Osteoblast (primary cell): ENCODE results near the gene AKR1E2. TPM values are rescaled to one million over a fixed set of nuclear protein-coding genes. Genes with fewer than 3 reads are reported as not detected.
A peak's percentile ranks its signal among the peaks of the same experiment; 100 is the strongest.

ENCODE experiments used
- DNase-seq: peaks from one replicate; pipeline ENCODE4 v3.0.0; 2011; ENCODE audit warnings: low spot score, mixed read lengths; ENCODE audit not compliant: insufficient read length; ENCODE audit errors: missing footprints
- H2AFZ ChIP-seq: 2 replicates; pipeline ENCODE4 v1.6.0; 2011; ENCODE audit warnings: mild to moderate bottlenecking, low read length
- H3K27ac ChIP-seq: 2 replicates; pipeline ENCODE4 v1.5.1; 2011; ENCODE audit warnings: mild to moderate bottlenecking, low read depth, low read length, moderate library complexity
- H3K27me3 ChIP-seq: 2 replicates; pipeline ENCODE4 v1.6.0; 2012; ENCODE audit warnings: mild to moderate bottlenecking, control low read depth, inconsistent platforms, low read length, moderate library complexity; ENCODE audit not compliant: insufficient read depth
- H3K36me3 ChIP-seq: 2 replicates; pipeline ENCODE4 v1.5.1; 2011; ENCODE audit warnings: mild to moderate bottlenecking, low read length, control low read depth, moderate library complexity; ENCODE audit not compliant: insufficient read depth
- H3K4me1 ChIP-seq: 2 replicates; pipeline ENCODE4 v1.5.1; 2011; ENCODE audit warnings: mild to moderate bottlenecking, low read length, control low read depth, moderate library complexity; ENCODE audit not compliant: insufficient read depth
- H3K4me2 ChIP-seq: 2 replicates; pipeline ENCODE4 v1.6.0; 2011; ENCODE audit warnings: mild to moderate bottlenecking, low read length; ENCODE audit not compliant: insufficient read depth
- H3K4me3 ChIP-seq: fragments of 200-600 bp; sonication (generic); 3 replicates; pipeline ENCODE4 v1.5.1; 2012; ENCODE audit warnings: mild to moderate bottlenecking, low read length, inconsistent platforms; ENCODE audit not compliant: insufficient read depth
- H3K79me2 ChIP-seq: 2 replicates; pipeline ENCODE4 v1.6.0; 2012; ENCODE audit warnings: mild to moderate bottlenecking, low read length, control low read depth, inconsistent platforms; ENCODE audit not compliant: insufficient read depth
- H3K9me3 ChIP-seq: 2 replicates; pipeline ENCODE4 v1.5.1; 2011; ENCODE audit warnings: low read depth, low read length, control low read depth
- H4K20me1 ChIP-seq: 2 replicates; pipeline ENCODE4 v1.6.0; 2012; ENCODE audit warnings: mild to moderate bottlenecking, low read length, control low read depth; ENCODE audit not compliant: insufficient read depth
- CTCF ChIP-seq: IDR thresholded peaks from 2 replicates; pipeline ENCODE4 v1.5.1; 2011; ENCODE audit warnings: mild to moderate bottlenecking, low read depth, low read length, moderate library complexity; ENCODE audit errors: extremely low read depth
- total RNA-seq: library from RNA; depleted of rRNA; stranded (reverse); fragments of >200 nt; gene quantifications from 2 replicates; pipeline ENCODE4 v1.2.3, GENCODE V29; 2012

The AKR1E2 gene
- total RNA-seq: 15.6 and 17.7 TPM in 2 replicates

GRCh38 chr10:4825868-4826791 lies at the start of gene AKR1E2:
AKR1E2 (plus strand) TSS chr10:4826207; CDS start chr10:4826325, 118 bp downstream.
- DNase-seq: peak; percentile 98
- Histone ChIP-seq H3K4me3 (peak within 1 kb of the TSS; percentile 73), H3K36me3 (no peaks in the 10 kb centered on the region), H3K79me2 (no peaks in the 10 kb centered on the region), H3K27ac (peak within 1 kb of the TSS; percentile 61), H3K27me3 (no peaks in the 10 kb centered on the region), H3K4me2 (peak within 1 kb of the TSS; percentile 79), H4K20me1 (no peaks in the 10 kb centered on the region), H3K4me1 (peaks cover 11% of the 10 kb centered on the region), H2AFZ (peak within 1 kb of the TSS; percentile 88), H3K9me3 (no peaks in the 10 kb centered on the region)
- no peak for TF ChIP-seq CTCF

GRCh38 chr10:4776234-4776638 lies 49.8 kb upstream of the AKR1E2 start:
- TF ChIP-seq CTCF: no peak
- no peak overlapping the region for H2AFZ ChIP-seq
- no peaks in the 10 kb centered on the region for H4K20me1 ChIP-seq
- no peaks in the 10 kb centered on the region for H3K9me3 ChIP-seq
- DNase-seq: peak; percentile 17
- H3K36me3 ChIP-seq: no peaks in the 10 kb centered on the region
- peak overlapping the region; percentile 45 for H3K27ac ChIP-seq
- H3K4me2 ChIP-seq: peak overlapping the region; percentile 12
- peaks cover 38% of the 10 kb centered on the region for H3K4me1 ChIP-seq
- H3K4me3 ChIP-seq: no peak overlapping the region
- H3K27me3 ChIP-seq: no peaks in the 10 kb centered on the region
- no peaks in the 10 kb centered on the region for H3K79me2 ChIP-seq

- no peaks in the 10 kb centered on the region for H3K79me2 ChIP-seq
- no peak overlapping the region for H3K27ac ChIP-seq
- no peak for TF ChIP-seq CTCF
- no peak overlapping the region for H3K4me3 ChIP-seq
- H3K4me1 ChIP-seq: peaks cover 22% of the 10 kb centered on the region
- no peak for DNase-seq
- H3K9me3 ChIP-seq: no peaks in the 10 kb centered on the region
- no peak overlapping the region for H3K4me2 ChIP-seq
- no peaks in the 10 kb centered on the region for H4K20me1 ChIP-seq
- H2AFZ ChIP-seq: no peak overlapping the region
- no peaks in the 10 kb centered on the region for H3K27me3 ChIP-seq
- H3K36me3 ChIP-seq: no peaks in the 10 kb centered on the region
These were observed 47.2 kb upstream of the AKR1E2 start for GRCh38 chr10:4778761-4779160.

GRCh38 chr10:4780091-4780490 lies 45.9 kb upstream of the AKR1E2 start:
- Histone ChIP-seq H4K20me1 (no peaks in the 10 kb centered on the region), H3K36me3 (no peaks in the 10 kb centered on the region), H3K4me3 (no peak overlapping the region), H3K27me3 (no peaks in the 10 kb centered on the region), H3K79me2 (no peaks in the 10 kb centered on the region), H3K4me1 (peaks cover 22% of the 10 kb centered on the region), H3K4me2 (no peak overlapping the region), H3K9me3 (no peaks in the 10 kb centered on the region), H3K27ac (no peak overlapping the region), H2AFZ (no peak overlapping the region)
- no peak for TF ChIP-seq CTCF
- DNase-seq: no peak
